ENCODE data around the gene HSPA4L. TPM values are rescaled to one million over a fixed set of nuclear protein-coding genes. Genes with fewer than 3 reads are reported as not detected.

The HSPA4L gene
- total RNA-seq, 2 experiments from 2014 or later = 0.02 to 0.27 TPM

- Mint-ChIP-seq H3K27me3 (peaks cover 9% of the 10 kb centered on the region), H3K4me1 (no peaks in the 10 kb centered on the region), H3K36me3 (ENCODE audit: low read depth) (no peaks in the 10 kb centered on the region), H3K27ac (no peak overlapping the region), H3K4me3 (no peak overlapping the region), H3K9me3 (no peaks in the 10 kb centered on the region)
- ChIA-PET POLR2A (no interaction called here), CTCF (no interaction called here)
- DNase-seq = no peak
Measured at GRCh38 chr4:127809173-127809800, 27.2 kb downstream of the HSPA4L start.

- Mint-ChIP-seq H3K27ac (no peak overlapping the region), H3K9me3 (no peaks in the 10 kb centered on the region), H3K4me3 (no peak overlapping the region), H3K36me3 (ENCODE audit: low read depth) (no peaks in the 10 kb centered on the region), H3K27me3 (peaks cover 9% of the 10 kb centered on the region), H3K4me1 (no peaks in the 10 kb centered on the region)
- CTCF ChIA-PET = no interaction called here
- POLR2A ChIA-PET = no interaction called here
- no peak for DNase-seq
Measured at GRCh38 chr4:127810551-127810950, 28.4 kb downstream of the HSPA4L start.

- no peaks in the 10 kb centered on the region for H3K9me3 Mint-ChIP-seq
- no peak overlapping the region for H3K4me3 Mint-ChIP-seq
- no peaks in the 10 kb centered on the region for H3K4me1 Mint-ChIP-seq
- H3K27me3 Mint-ChIP-seq = peaks cover 9% of the 10 kb centered on the region
- H3K27ac Mint-ChIP-seq = no peak overlapping the region
- DNase-seq = no peak
- ChIA-PET CTCF (no interaction called here), POLR2A (no interaction called here)
- H3K36me3 Mint-ChIP-seq (ENCODE audit: low read depth) = no peaks in the 10 kb centered on the region
Measured at GRCh38 chr4:127822430-127822829, 40.3 kb downstream of the HSPA4L start.

GRCh38 chr4:127828121-127828520 lies 46.0 kb downstream of the HSPA4L start:
- H3K4me1 Mint-ChIP-seq = no peaks in the 10 kb centered on the region
- no peak overlapping the region for H3K4me3 Mint-ChIP-seq
- ChIA-PET POLR2A (no interaction called here), CTCF (interaction anchor here (1.5 kb wide), 1 partner anchor 18 kb away, joined by 3 read pairs; no protein-coding TSS in a partner anchor)
- no peaks in the 10 kb centered on the region for H3K36me3 Mint-ChIP-seq (ENCODE audit: low read depth)
- H3K9me3 Mint-ChIP-seq = no peaks in the 10 kb centered on the region
- H3K27me3 Mint-ChIP-seq = peaks cover 13% of the 10 kb centered on the region
- H3K27ac Mint-ChIP-seq = no peak overlapping the region
- DNase-seq = no peak

GRCh38 chr4:127829014-127829413 lies 46.9 kb downstream of the HSPA4L start:
- no peaks in the 10 kb centered on the region for H3K36me3 Mint-ChIP-seq (ENCODE audit: low read depth)
- DNase-seq = no peak
- H3K27ac Mint-ChIP-seq = no peak overlapping the region
- peaks cover 10% of the 10 kb centered on the region for H3K27me3 Mint-ChIP-seq
- CTCF ChIA-PET = no interaction called here
- H3K4me1 Mint-ChIP-seq = no peaks in the 10 kb centered on the region
- POLR2A ChIA-PET = no interaction called here
- no peaks in the 10 kb centered on the region for H3K9me3 Mint-ChIP-seq
- no peak overlapping the region for H3K4me3 Mint-ChIP-seq

GRCh38 chr4:127832585-127832984 lies 50.5 kb downstream of the HSPA4L start:
- H3K27ac Mint-ChIP-seq = no peak overlapping the region
- no peaks in the 10 kb centered on the region for H3K9me3 Mint-ChIP-seq
- H3K4me1 Mint-ChIP-seq = no peaks in the 10 kb centered on the region
- CTCF ChIA-PET = no interaction called here
- no peak for DNase-seq
- H3K4me3 Mint-ChIP-seq = no peak overlapping the region
- H3K36me3 Mint-ChIP-seq (ENCODE audit: low read depth) = no peaks in the 10 kb centered on the region
- POLR2A ChIA-PET = no interaction called here
- peaks cover 8% of the 10 kb centered on the region for H3K27me3 Mint-ChIP-seq

- POLR2A ChIA-PET = no interaction called here
- CTCF ChIA-PET = no interaction called here
- Mint-ChIP-seq H3K27ac (no peak overlapping the region), H3K27me3 (no peaks in the 10 kb centered on the region), H3K4me3 (no peak overlapping the region), H3K36me3 (ENCODE audit: low read depth) (peaks cover 4% of the 10 kb centered on the region), H3K9me3 (peaks cover 12% of the 10 kb centered on the region), H3K4me1 (no peaks in the 10 kb centered on the region)
- DNase-seq = no peak
Measured at GRCh38 chr4:127843704-127844600, 61.8 kb downstream of the HSPA4L start.

GRCh38 chr4:127844601-127845116 lies 62.5 kb downstream of the HSPA4L start:
- H3K4me3 Mint-ChIP-seq = no peak overlapping the region
- no peaks in the 10 kb centered on the region for H3K27me3 Mint-ChIP-seq
- no peak overlapping the region for H3K27ac Mint-ChIP-seq
- peaks cover 16% of the 10 kb centered on the region for H3K9me3 Mint-ChIP-seq
- CTCF ChIA-PET = no interaction called here
- no peak for DNase-seq
- POLR2A ChIA-PET = no interaction called here
- no peaks in the 10 kb centered on the region for H3K4me1 Mint-ChIP-seq
- H3K36me3 Mint-ChIP-seq (ENCODE audit: low read depth) = peaks cover 8% of the 10 kb centered on the region

GRCh38 chr4:127846061-127846460 lies 63.9 kb downstream of the HSPA4L start:
- Mint-ChIP-seq H3K4me1 (no peaks in the 10 kb centered on the region), H3K9me3 (peaks cover 25% of the 10 kb centered on the region), H3K4me3 (no peak overlapping the region), H3K27ac (no peak overlapping the region), H3K27me3 (no peaks in the 10 kb centered on the region), H3K36me3 (ENCODE audit: low read depth) (peaks cover 14% of the 10 kb centered on the region)
- POLR2A ChIA-PET = no interaction called here
- CTCF ChIA-PET = interaction anchor here (0.7 kb wide), 1 partner anchor 18 kb away, joined by 3 read pairs; no protein-coding TSS in a partner anchor
- DNase-seq = no peak

- POLR2A ChIA-PET = no interaction called here
- H3K27ac Mint-ChIP-seq = no peak overlapping the region
- CTCF ChIA-PET = no interaction called here
- no peaks in the 10 kb centered on the region for H3K4me1 Mint-ChIP-seq
- no peaks in the 10 kb centered on the region for H3K27me3 Mint-ChIP-seq
- DNase-seq = no peak
- H3K4me3 Mint-ChIP-seq = no peak overlapping the region
- H3K9me3 Mint-ChIP-seq = peaks cover 29% of the 10 kb centered on the region
- H3K36me3 Mint-ChIP-seq (ENCODE audit: low read depth) = peaks cover 14% of the 10 kb centered on the region
Measured at GRCh38 chr4:127846765-127847164, 64.6 kb downstream of the HSPA4L start.

GRCh38 chr4:127849505-127850234 lies 67.5 kb downstream of the HSPA4L start:
- Mint-ChIP-seq H3K36me3 (ENCODE audit: low read depth) (peaks cover 17% of the 10 kb centered on the region), H3K4me1 (no peaks in the 10 kb centered on the region), H3K4me3 (no peak overlapping the region), H3K27ac (no peak overlapping the region), H3K27me3 (no peaks in the 10 kb centered on the region), H3K9me3 (peaks cover 40% of the 10 kb centered on the region)
- DNase-seq = no peak
- POLR2A ChIA-PET = no interaction called here
- CTCF ChIA-PET = no interaction called here

- Mint-ChIP-seq H3K36me3 (ENCODE audit: low read depth) (peaks cover 19% of the 10 kb centered on the region), H3K9me3 (peaks cover 40% of the 10 kb centered on the region), H3K27ac (no peak overlapping the region), H3K4me1 (peaks cover 2% of the 10 kb centered on the region), H3K4me3 (no peak overlapping the region), H3K27me3 (no peaks in the 10 kb centered on the region)
- POLR2A ChIA-PET = no interaction called here
- CTCF ChIA-PET = interaction anchor here (0.6 to 0.7 kb wide), 2 partner anchors 654 to 1209 kb away, joined by 3 to 4 read pairs; no protein-coding TSS in a partner anchor
- no peak for DNase-seq
Measured at GRCh38 chr4:127852661-127853060, 70.5 kb downstream of the HSPA4L start.

All from activated CD4-positive, alpha-beta T cell treated with anti-CD3 and anti-CD28 coated beads, Interleukin-2, amount 10 ng/mL, durations not matched to agents 7 days and 5 days (primary cell).